Mesodermal cell (in vitro differentiated cells): ENCODE measurements around the gene CDC14B.

ENCODE experiments used
- H3K27ac ChIP-seq: 2 replicates; pipeline ENCODE4 v1.7.0; 2013; ENCODE audit warnings: mild to moderate bottlenecking, low read depth, low read length, moderate library complexity; ENCODE audit not compliant: severe bottlenecking
- H3K36me3 ChIP-seq: 2 replicates; pipeline ENCODE4 v1.7.1; 2013; ENCODE audit warnings: mild to moderate bottlenecking, low read length, moderate library complexity; ENCODE audit not compliant: control insufficient read depth, insufficient read depth
- H3K4me1 ChIP-seq: one replicate; pipeline ENCODE4 v1.7.1; 2013; ENCODE audit warnings: mild to moderate bottlenecking, low read length; ENCODE audit not compliant: insufficient read depth, control insufficient read depth, poor library complexity, severe bottlenecking
- H3K4me3 ChIP-seq: 2 replicates; pipeline ENCODE4 v1.7.0; 2013; ENCODE audit warnings: low read length, control low read depth, mild to moderate bottlenecking; ENCODE audit not compliant: insufficient read depth, poor library complexity, severe bottlenecking; ENCODE audit errors: extremely low read depth
- H3K9me3 ChIP-seq: 2 replicates; pipeline ENCODE4 v1.7.1; 2013; ENCODE audit warnings: mild to moderate bottlenecking, low read length, moderate library complexity; ENCODE audit not compliant: control insufficient read depth
- WGBS, 2 experiments: methylation state at CpG; one replicate each; pipeline ENCODE4 v1.1.5; 2013; ENCODE audit warnings: missing lambda C conversion rate in 2 of 2; ENCODE audit not compliant: insufficient coverage in 2 of 2; 5-methylcytosine and 5-hydroxymethylcytosine counted together

CDC14B gene

GRCh38 chr9:96540106-96540505 is 79.5 kb downstream of the CDC14B start:
- Histone ChIP-seq H3K9me3 (no peaks in the 10 kb centered on the region), H3K4me1 (no peaks in the 10 kb centered on the region), H3K27ac (no peak overlapping the region), H3K36me3 (peaks cover 43% of the 10 kb centered on the region), H3K4me3 (no peak overlapping the region)
- 100% methylated on average over 2 of the region's 3 CpGs; no CpG with 5 or more reads in 1 of the 2 experiments for WGBS, 2 experiments

GRCh38 chr9:96532173-96532572 is 87.5 kb downstream of the CDC14B start:
- Histone ChIP-seq H3K9me3 (peaks cover 5% of the 10 kb centered on the region), H3K4me1 (no peaks in the 10 kb centered on the region), H3K4me3 (no peak overlapping the region), H3K36me3 (peaks cover 56% of the 10 kb centered on the region), H3K27ac (no peak overlapping the region)

GRCh38 chr9:96524764-96525163 is 94.9 kb downstream of the CDC14B start:
- Histone ChIP-seq H3K4me3 (no peak overlapping the region), H3K9me3 (no peaks in the 10 kb centered on the region), H3K27ac (no peak overlapping the region), H3K36me3 (peaks cover 70% of the 10 kb centered on the region), H3K4me1 (no peaks in the 10 kb centered on the region)
- 100% methylated on average over 1 to 2 of the region's 2 CpGs for WGBS, 2 experiments

GRCh38 chr9:96524045-96524444 is 95.6 kb downstream of the CDC14B start:
- WGBS, 2 experiments: 94 to 97% methylated on average over 7 of the region's 7 CpGs
- H3K27ac ChIP-seq: no peak overlapping the region
- no peaks in the 10 kb centered on the region for H3K9me3 ChIP-seq
- no peak overlapping the region for H3K4me3 ChIP-seq
- peaks cover 72% of the 10 kb centered on the region for H3K36me3 ChIP-seq
- H3K4me1 ChIP-seq: no peaks in the 10 kb centered on the region

GRCh38 chr9:96523374-96523773 is 96.3 kb downstream of the CDC14B start:
- Histone ChIP-seq H3K36me3 (peaks cover 70% of the 10 kb centered on the region), H3K4me1 (no peaks in the 10 kb centered on the region), H3K9me3 (no peaks in the 10 kb centered on the region), H3K4me3 (no peak overlapping the region), H3K27ac (no peak overlapping the region)
- WGBS, 2 experiments: 98% methylated on average over 5 to 6 of the region's 7 CpGs

- H3K4me3 ChIP-seq: no peak overlapping the region
- no peaks in the 10 kb centered on the region for H3K9me3 ChIP-seq
- H3K4me1 ChIP-seq: no peaks in the 10 kb centered on the region
- H3K36me3 ChIP-seq: peaks cover 68% of the 10 kb centered on the region
- WGBS, 2 experiments: 90 to 95% methylated on average over 2 to 3 of the region's 4 CpGs
- H3K27ac ChIP-seq: no peak overlapping the region
Measured at GRCh38 chr9:96522366-96522765, 97.3 kb downstream of the CDC14B start.

- Histone ChIP-seq H3K36me3 (peaks cover 50% of the 10 kb centered on the region), H3K27ac (no peak overlapping the region), H3K4me1 (no peaks in the 10 kb centered on the region), H3K4me3 (no peak overlapping the region), H3K9me3 (no peaks in the 10 kb centered on the region)
- WGBS, 2 experiments: no CpG with 5 or more reads among the region's 2 CpGs
Measured at GRCh38 chr9:96519787-96520186, 99.9 kb downstream of the CDC14B start.

- Histone ChIP-seq H3K36me3 (peaks cover 43% of the 10 kb centered on the region), H3K4me3 (no peak overlapping the region), H3K4me1 (no peaks in the 10 kb centered on the region), H3K27ac (no peak overlapping the region), H3K9me3 (no peaks in the 10 kb centered on the region)
- WGBS, 2 experiments: 88 to 90% methylated on average over 2 of the region's 7 CpGs
Measured at GRCh38 chr9:96519095-96519494, 100.5 kb downstream of the CDC14B start.

- Histone ChIP-seq H3K4me1 (no peaks in the 10 kb centered on the region), H3K36me3 (peaks cover 27% of the 10 kb centered on the region), H3K4me3 (no peak overlapping the region), H3K9me3 (no peaks in the 10 kb centered on the region), H3K27ac (no peak overlapping the region)
- WGBS, 2 experiments: 84 to 96% methylated on average over 3 of the region's 5 CpGs
Measured at GRCh38 chr9:96515621-96516470, 103.8 kb downstream of the CDC14B start.

GRCh38 chr9:96514800-96515158 is 104.9 kb downstream of the CDC14B start:
- Histone ChIP-seq H3K4me1 (no peaks in the 10 kb centered on the region), H3K27ac (no peak overlapping the region), H3K36me3 (peaks cover 18% of the 10 kb centered on the region), H3K9me3 (no peaks in the 10 kb centered on the region), H3K4me3 (no peak overlapping the region)
- 92% methylated on average over 2 of the region's 3 CpGs; no CpG with 5 or more reads in 1 of the 2 experiments for WGBS, 2 experiments

- Histone ChIP-seq H3K4me3 (no peak overlapping the region), H3K27ac (no peak overlapping the region), H3K36me3 (peaks cover 15% of the 10 kb centered on the region), H3K4me1 (no peaks in the 10 kb centered on the region), H3K9me3 (no peaks in the 10 kb centered on the region)
- WGBS, 2 experiments: 87 to 94% methylated on average over 5 to 6 of the region's 9 CpGs
Measured at GRCh38 chr9:96514108-96514799, 105.4 kb downstream of the CDC14B start.
